NCI-H345 treated with DMSO at 0.1 percent for 48 hours (cell line): Measurements from ENCODE around the gene TBC1D14.
"Not testable (repeated sequence)": the region's sequence is repeated elsewhere in the genome, so short reads cannot be mapped to it uniquely, and the experiment has no call there.

Experiments used
- DNase-seq: peaks from one replicate; lab custom pipeline; 2025; ENCODE audit not compliant: unreplicated experiment; lab: John Stamatoyannopoulos, UW

Gene TBC1D14

GRCh38 chr4:6890358-6890757 is 19.3 kb upstream of the TBC1D14 start:
- DNase-seq = no peak

DNA sequence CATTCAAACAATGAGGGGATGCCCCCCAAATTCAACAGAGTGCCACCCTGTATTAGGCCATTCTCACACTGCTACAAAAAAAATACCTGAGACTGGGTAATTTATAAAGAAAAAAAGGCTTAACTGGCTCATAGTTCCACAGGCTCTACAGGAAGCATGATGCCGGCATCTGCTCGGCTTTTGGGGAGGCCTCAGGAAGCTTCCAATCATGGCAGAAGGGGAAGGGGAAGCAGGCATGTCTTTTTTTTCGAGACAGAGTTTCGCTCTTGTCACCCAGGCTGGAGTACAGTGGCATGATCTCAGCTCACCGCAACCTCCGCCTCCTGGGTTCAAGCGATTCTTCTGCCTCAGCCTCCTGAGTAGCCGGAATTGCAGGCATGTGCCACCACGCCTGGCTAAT is 18.7 kb upstream of the TBC1D14 start:
- not testable (repeated sequence) for DNase-seq

DNA sequence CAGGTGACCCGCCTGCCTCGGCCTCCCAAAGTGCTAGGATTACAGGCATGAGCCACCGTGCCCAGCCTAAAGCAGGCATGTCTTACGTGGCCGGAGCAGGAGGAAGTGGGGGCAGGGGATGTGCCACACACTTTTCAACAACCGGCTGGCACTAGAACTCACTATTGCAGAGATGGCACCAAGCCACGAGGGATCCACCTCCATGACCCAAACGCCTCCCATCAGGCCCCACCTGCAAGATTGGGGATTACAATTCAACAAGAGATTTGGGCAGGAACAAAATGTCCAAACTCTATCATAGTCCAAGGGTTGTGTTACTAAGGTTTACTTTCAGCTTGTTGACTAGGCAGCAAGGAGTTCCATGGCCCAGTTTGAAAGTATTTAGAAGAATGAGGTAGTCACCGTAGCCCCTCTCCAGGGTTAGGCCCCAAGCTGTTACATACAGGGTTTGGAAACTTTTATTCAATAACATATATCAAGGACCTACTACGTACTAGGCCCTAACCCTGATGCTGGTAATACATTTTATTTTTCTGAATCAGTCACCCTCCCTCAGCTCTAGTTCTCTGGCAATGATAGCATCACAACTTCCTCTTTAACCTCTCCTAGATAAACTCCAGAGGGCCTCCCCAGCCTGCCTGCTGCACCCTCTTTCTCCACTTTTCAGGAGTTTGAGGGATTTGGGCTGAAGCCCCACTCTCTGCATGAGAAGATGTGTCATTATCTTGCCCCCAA is 18.0 kb upstream of the TBC1D14 start:
- DNase-seq = no peak

DNA sequence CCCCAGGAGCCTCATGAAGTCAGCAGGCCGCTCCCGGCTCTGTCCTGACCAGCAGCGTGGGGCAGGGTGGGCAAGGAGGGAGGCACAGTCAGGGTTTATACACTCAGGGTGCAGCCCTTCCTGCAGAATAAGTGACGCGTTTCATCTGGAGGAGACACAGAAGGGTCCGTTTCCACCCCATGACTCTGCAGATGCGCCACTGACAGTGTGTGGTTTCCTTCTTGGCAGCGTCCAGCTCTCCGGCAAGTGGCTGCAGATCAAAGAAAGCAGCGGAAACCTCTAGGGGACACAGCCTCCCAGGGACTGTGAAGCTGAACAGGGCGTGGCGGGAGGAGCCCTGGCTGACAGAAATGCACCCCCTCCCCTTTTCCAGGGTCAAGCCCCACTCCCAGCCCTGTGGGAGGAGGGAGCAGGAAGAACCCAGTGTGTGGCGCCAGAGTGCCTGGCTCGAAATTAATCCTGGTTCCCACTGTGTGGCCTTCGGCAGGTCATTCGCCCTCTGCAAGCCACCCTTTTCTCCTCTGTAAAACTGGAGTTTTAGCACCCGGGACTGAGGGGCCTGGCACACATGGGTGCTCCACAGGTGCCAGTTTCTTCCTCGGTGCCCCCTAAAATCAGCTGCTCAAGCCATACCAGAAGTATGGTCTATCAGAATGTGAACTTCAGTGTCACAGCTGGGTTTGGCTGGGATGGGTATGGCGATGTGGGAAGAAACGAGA is 17.3 kb upstream of the TBC1D14 start:
- DNase-seq = no peak

GRCh38 chr4:6892909-6893202 is 16.8 kb upstream of the TBC1D14 start:
- DNase-seq = no peak

GRCh38 chr4:6893449-6894085 is 16.1 kb upstream of the TBC1D14 start:
- DNase-seq = no peak

DNA sequence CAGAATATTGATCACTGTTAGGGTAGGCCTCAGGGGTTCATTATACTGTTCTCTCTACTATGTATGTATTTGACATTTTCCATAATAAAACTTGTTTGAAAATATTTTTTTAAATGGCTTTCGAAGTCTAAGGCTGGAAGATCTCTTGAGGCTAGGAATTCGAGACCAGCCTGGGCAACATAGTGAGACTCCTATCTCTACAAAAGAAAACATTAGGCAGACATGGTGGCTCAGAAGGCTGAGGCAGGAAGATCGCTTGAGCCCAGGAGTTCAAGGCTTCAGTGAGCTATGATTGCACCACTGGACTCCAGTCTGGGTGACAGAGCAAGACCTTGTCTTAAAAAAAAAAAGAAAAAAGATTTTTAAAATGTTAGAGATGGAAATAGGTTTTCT is 15.5 kb upstream of the TBC1D14 start:
- DNase-seq = no peak

- no peak for DNase-seq
These were observed 14.8 kb upstream of the TBC1D14 start for GRCh38 chr4:6894528-6895498.

- DNase-seq = no peak
These were observed 13.6 kb upstream of the TBC1D14 start for GRCh38 chr4:6896035-6896434.

DNA sequence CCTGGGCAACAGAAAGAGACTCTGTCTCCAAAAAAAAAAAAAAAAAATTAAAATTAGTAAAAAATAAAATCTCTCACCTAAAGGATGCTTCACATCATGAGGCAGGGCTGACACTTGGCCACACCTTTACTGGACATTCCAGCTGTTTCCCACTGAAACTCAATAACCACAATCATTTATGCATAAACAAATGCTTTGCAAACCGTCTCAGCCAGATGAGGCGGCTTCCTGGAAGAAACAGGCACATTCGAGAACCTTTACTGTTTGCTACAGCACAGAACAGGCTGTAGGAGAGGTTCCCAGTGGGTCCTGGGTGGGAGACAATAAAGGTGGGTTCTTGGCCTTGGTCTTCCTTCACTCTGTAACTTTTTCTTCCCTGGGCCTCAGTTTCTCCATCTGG is 10.9 kb upstream of the TBC1D14 start:
- no peak for DNase-seq

DNA sequence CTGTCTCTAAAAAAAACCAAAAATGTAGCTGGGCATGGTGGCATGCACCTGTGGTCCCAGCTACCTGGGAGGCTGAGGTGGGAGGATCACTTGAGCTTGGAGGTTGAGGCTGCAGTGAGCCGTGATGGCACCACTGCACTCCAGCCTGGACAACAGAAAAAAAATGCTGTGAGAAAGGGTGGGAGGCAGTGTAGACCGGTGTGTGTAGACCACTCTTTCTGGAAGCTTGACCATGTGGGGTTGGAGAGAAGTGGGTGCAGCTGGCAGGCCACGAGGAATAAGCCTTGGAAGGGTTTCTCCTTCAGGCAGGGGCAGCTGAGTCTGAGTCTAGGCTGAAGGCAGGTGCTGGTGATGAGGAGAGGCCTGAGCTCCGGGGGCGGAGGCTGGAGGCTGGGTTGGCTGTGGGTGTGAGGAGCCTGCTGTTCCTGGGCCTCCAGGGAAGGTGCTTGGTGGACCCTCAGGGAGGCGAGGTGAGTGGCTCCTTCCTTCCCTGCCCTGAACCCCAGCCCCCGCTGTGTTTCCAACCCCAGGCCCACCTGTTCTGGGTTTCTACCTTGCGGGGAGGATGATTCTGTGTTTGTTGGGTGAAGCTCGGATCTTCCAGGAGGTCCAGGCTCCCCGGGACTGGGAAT is 9.3 kb upstream of the TBC1D14 start:
- no peak for DNase-seq

DNA sequence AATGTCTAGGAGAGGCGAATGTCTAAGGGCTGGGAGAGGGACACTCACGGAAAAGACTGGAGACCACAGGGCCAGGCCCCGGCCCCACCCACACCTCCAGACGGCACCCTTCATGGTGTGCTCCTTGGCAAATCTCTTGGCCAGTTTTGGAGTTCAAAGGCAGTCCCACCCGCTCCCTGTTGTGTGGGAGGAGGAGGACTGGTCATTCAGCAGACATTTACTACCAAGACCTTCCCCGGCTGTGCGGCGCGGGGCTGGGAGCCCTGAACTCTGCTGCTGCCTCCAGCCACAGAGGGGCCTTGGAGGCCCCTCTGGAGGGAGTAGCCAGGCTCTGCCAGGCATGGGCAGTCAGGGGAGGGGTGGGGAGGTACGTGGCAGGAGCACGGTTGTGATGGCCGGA is 8.7 kb upstream of the TBC1D14 start:
- no peak for DNase-seq

- DNase-seq = no peak
These were observed 7.8 kb upstream of the TBC1D14 start for GRCh38 chr4:6901669-6902317.

- DNase-seq = no peak
These were observed 7.1 kb upstream of the TBC1D14 start for GRCh38 chr4:6902318-6903042.

GRCh38 chr4:6905516-6906445 is 3.8 kb upstream of the TBC1D14 start:
- no peak for DNase-seq

GRCh38 chr4:6906486-6906885 is 3.1 kb upstream of the TBC1D14 start:
- DNase-seq = not testable (repeated sequence)

- no peak for DNase-seq
These were observed 1.9 kb upstream of the TBC1D14 start for GRCh38 chr4:6907658-6908191.

DNA sequence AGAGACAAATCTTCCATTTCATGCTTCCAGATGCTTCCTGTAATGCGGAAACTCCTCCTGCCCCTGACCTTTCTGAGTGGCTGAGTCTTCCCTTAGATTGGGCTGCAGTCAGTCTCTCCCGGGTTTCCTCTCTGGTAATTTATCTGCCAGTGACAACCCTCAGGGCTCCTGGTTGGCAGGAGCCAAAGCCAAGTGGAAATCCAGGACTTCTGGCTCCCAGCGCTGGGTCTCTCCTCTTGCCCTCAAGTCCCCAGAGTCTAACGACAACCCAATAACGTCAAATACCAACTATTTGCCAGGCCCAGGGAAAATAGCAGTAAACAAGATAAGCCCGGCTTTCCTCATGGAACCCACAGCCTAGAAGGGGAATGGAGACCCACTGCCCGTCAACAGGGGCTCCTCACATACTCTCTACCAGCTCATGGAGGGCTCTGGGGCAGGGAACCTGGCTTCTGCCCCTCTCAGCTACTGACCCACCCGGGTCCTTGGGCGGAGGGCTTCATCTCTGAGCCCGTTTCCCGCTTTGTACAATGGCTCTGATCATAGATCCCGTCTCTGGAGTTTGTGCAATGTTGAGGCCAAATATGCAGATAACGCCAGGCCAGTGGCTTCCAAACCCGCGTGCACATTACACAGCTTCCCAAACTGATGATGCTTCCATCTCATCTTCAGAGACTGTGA is 1.1 kb upstream of the TBC1D14 start:
- DNase-seq = no peak
